ENCODE measurements around the gene IFT81.
"Not testable (repeated sequence)": the region's sequence is repeated elsewhere in the genome, so short reads cannot be mapped to it uniquely, and the experiment has no call there.

IFT81 gene

DNA sequence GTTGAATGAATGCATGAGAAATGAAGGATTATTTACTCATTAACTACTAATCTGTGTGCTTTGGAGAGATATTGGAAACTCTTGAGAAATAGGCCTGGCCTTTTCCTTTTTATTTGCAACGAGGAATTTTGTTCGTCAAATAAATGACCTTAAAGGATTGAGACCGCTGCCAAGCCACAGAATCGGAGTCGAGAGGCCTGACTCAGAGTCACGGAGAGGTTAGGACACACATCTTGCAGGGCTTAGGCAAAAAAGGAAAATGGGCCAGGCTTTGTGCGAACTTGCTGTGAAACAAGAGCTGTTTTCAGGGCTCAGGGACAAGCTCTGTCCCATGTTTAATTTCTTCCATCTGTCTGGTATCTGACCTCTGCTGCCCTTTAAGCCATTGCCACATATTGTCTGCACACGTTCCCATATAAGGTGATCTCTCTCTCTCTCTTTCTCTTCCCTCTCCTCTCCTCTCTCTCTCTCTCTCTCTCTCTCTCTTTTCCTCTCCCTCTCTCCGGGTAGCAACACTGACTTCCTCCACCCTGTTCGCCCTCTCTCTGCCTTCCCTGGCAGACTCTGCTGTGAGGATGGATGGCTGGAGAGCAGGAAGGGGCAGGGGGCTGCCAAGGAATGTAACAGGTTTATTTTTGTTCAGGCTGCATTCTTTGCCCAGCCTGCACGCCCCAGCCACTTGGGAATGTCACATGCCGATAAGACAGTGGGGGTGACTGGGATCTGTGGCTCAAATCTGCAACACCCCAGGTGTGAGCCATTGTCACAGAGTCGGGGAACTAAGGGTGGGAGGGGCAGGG is 14.9 kb upstream of the IFT81 start:
- no peak for DNase-seq

DNA sequence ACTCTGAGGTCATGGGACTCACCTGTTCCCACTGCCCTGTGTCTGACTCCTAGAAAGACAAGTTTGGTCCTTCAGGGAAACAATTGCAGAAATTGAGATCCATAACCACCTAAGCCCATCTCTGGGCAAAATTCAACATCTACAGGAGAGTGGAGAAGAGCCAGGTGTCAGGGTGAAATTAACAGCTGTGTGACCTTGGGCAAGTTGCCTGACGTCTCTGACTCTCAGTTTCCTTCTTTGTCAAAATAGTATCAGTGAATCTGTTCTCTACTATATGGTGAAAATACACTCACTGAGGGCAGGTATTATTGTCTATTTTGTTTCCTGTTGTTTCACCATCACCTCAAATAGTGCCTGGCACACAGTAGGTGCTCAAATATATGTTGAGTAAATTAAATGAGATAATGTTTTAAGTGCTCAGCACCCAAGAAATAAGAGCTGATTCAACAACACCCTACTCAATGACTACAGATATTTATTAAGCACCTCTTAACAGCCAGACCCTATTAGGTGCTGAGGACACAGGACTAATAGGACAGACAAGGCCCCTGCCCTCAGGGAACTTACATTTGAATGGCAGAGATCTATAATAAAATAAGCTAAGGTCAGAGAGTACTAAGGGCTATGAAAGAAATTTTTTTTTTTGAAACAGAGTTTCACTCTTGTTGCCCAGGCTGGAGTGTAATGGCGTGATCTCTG is 14.2 kb upstream of the IFT81 start:
- no peak for DNase-seq

DNA sequence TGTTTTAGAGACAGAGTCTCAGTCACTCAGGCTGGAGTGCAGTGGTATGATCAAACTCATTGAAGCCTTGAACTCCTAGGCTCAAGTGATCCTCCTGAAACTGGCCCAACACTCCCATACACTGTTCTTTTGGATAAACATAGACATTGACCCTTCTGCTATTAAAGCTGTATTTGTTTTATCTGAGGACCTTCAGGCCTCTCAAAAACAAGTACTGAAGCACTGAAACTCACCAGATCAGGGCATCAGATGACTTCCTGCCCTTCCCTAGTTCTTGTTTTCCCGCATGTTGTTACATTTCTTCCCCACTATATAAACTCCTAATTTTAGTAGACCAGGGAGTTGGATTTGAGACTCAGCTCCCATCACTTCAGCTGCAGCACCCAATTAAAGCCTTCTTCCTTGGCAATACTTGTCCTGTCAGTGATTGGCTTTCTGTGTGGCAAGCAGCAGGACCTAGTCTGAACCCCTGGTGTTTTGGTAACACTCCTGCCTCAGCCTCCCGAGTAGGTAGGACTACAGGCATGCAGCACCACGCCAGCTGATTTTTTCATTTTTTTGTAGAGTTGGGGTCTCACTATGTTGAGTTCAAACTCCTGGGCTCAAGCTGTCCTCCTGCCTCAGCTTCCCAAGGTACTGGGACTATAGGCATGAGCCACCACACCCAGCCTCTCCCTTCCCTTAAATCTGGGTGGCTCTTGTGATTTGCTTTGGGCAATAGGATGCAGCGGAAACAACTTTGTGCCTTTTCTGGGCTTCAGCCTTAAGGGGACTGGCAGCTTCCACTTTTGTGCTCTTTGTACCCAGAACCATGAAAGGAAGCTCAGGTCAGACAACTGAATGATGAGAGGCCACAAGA is 12.5 kb upstream of the IFT81 start:
- no peak for DNase-seq

DNA sequence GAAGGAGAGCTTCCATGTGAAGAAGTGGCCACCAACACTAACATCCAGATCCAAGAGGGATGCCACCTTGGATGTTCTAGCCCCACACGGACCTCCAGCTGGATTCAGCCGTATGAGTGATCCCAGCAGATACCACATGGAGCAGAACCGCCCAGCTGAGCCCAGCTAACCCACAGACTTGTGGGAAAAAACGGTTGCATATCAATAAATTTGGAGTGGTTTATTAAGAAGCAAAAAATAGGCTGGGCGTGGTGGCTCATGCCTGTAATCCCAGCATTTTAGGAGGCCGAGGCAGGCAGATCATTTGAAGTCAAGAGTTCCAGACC is 11.9 kb upstream of the IFT81 start:
- no peak for DNase-seq

DNA sequence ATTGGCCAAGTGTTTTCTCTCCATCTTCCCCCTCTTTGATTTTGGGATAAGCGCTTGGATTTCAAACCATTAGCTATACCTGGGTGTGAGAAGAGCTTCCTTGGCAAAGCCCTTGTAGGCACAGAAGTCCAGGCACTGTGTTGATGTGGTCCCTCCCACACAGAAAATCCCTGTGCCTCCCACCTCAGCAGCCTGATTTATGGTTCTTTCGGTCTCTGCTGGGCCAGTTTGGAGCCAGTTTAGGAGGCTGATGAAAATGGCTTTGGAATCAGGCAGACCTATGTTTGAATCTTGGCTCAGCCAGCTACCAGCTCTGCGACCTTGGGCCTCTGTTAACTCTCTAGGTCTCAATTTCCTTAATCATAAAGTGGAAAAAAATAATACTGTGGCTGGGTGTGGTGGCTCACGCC is 9.6 kb upstream of the IFT81 start:
- DNase-seq: no peak

DNA sequence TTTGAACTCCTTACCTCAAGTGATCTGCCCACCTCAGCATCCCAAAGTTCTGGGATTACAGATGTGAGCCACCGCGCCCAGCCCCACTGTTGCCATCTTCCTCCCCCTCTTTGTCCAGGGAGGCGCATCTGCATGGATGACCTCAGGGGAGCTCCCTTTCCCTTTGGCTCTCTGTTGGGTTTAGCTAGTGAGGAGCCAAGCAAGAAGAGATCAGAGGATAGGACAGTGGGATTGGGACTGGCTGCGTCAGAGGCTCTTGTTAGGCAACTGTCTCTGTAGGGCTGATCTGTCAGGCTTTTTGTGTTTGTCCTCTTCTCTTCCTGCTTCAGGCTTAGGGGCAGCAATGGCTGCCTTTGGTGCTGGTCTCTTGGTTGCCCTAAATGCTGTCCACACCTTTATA is 8.5 kb upstream of the IFT81 start:
- no peak for DNase-seq

DNA sequence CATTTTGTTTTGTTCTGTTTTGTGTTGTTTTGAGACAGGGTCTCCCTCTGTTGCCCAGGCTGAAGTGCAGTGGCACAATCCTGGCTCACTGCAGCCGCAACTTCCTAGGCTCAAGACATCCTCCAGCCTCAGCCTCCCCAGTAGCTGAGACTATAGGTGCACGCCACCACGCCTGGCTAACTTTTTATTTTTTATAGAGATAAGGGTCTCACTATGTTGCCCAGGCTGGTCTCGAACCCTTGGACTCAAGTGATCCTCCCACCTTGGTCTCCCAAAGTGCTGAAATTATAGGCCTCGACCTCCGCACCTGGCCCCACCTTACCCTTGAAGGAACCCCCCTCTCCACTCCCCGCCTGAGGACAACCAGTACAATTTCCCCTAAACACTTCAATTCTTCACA is 7.5 kb upstream of the IFT81 start:
- DNase-seq: no peak

DNA sequence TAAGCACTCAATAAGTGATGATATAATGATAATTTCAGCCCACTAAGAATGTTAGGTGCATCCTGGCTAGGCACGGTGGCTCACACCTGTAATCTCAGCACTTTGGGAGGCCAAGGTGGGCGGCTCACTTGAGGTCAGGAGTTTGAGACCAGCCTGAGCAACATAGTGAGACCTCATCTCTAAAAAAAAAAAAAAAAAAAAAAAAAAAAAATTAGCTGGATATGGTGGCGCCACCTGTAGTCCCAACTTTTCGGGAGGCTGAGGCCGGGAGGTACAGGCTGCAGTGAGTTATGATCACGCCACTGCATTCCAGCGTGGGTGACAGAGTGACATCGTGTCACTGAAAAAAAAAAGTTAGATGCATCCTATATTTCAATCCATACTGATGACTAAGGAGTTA is 6.9 kb upstream of the IFT81 start:
- DNase-seq: not testable (repeated sequence)

DNA sequence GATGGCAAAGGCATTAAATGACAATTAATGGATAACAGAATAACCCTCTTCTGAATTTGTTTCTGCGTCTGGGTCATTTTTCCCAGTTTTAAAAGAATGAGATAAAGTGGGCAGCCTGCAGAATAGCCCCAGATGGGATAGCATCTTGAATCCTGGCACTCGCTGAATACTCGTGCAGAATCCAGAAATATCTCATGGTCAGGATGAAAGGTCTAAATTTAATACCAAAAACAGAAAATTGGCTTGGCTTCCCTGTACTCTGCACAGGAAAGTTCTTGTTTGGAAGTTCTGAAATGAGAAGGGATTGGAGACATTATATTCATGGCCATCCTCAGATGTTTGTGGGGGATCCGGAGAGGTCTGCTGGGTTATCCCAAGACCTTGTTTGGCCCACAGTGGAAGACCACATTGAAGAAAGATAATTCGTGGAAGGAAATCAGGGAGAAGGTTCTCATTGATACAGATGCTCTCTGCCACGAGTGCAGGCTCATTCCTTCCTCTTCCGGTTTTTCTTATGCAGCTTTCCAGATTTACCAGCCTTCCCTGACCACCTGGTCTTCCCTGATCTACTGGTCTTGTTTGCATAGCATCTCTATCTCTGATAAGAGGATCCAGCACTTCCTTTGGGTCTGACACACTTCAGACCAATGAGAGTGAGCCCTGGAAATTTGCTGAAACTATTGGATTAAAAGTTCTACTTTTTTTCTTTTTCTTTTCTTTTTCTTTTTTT is 6.0 kb upstream of the IFT81 start:
- DNase-seq: no peak

DNA sequence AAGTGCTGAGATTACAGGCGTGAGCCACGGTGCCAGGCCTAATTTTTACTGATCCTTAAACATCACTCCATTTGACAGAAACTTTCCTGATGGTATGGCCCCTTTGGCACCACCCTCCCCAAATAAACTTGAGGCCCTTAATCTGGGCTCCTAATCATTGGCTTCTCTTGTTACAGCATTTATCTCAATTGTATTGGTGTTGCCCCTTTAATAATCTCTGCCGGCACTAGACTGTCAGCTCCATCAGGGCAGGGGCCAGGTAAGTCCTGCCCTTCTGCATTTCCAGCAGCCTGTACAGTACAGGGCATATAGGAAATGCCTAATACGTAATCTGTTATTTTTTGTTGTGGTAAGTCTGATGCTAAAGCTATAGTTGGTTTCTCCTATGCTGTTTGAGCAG is 1.2 kb upstream of the IFT81 start:
- DNase-seq: no peak

DNA sequence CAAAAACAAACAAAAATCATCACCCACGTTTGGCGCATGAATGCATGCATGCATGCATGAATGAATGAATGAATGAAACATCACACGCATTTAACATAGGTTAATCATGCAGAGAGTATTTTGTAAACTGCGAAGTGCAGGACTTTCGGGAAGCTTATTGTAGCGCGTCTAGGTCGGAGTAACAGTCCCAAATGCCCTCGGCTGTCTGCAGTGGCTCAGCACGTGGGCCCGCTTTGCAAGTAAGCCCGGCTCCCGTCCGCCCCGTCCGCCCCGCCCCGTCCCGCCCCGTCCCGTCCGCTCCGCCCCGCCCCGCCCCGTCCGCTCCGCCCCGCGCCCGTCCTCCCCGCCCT is 263 bp upstream of the IFT81 start:
- DNase-seq: no peak

DNA sequence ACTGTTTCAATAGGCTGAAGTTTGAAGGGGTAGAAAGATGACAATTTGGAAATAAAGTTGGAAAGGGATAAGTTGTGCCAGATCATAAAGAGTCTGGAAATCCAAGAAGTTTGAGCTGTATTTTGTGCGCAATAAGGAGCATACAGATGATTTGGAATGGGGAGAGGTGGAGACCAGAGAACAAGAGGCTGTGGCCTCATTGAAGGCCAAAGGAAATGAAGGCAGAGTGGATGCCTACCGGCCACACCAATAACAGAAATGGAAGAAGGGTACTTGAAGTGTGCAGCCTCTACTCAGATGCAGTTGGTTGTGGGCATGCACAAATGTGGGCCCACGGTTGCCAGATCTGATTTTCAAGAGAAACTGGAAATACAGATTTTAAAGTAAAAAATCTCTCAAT is 2.4 kb downstream of the IFT81 start:
- no peak for DNase-seq

DNA sequence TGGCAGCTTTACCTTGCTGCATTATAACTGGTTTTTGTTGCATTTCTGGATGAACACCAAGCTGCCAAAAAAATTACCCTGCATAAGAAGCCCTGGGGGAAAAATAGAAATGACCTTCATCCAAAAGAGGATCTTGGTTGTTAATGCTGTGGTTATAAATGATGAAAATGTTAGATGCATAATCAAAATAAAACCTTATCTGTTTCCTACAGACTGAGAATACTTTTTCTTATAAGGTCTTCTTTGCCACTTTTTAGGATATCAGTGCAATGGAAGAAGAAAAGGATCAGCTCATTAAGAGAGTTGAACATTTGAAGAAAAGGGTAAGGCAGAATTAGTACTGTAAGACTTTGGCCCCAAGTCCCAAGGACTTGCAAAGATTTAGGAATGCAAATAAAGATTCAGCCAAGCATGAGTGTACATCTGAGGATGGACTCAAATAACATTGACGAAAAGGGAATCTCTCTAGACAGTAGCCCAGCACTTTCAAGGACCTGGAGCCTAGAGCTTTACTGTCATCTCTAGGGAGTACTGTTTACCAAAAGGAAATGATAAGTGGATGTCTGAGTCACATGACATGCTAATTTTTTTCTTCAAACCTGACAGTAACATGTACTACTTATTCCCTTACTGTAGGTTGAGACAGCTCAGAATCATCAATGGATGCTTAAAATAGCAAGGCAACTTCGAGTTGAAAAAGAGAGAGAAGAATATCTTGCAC is 10.7 kb downstream of the IFT81 start:
- no peak for DNase-seq

DNA sequence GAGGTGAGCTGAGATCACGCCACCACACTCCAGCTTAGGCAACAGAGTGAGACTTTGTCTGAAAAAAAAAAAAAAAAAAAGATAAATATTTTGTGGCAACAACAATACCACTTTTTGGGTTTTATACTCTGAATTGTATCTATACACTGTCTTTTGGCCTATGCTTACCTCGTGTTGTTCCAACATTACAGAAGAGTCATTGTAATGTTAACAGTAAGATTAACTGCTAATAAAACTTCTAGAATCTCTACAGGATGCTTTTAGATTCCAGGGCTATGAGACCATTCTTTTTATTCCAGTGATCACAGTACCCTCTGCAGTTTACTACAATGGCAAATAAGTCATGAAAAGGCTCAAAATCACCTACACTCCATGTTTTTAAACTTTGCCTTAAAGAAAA is 11.6 kb downstream of the IFT81 start:
- DNase-seq: no peak

DNA sequence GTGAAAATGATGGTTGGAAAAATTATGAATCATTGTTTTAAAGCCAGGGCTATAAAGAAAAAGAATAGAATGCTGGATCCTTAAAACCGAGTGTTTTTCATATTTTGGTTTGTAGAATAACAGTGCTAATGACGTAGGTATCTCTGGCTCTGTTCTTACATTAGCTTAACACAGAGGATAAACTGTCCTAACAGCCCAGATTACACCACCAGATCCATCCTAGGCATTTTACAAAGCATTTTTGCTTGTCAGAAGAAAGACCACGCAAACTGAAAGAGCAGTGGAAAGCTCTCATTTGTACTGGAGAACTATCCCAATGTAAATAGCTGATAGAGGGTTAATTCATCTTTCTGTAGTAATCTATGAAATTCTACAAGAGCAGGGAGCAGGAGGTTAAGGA is 13.6 kb downstream of the IFT81 start:
- no peak for DNase-seq

DNA sequence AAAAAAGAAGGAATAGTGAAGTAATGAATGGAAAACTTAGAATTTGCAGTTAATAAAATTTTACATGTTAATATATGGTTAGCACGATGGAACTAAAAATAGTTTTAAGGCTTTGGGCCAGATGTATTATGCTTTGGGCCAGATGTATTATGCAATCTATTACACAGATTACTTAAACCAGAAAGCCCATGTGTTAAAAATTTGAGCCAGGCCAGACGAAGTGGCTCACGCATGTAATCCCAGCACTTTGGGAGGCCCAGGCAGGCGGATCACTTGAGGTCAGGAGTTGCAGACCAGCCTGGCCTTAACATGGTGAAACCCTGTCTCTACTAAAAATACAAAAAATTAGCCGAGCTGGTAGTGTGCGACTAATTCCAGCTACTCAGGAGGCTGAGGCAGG is 17.2 kb downstream of the IFT81 start:
- no peak for DNase-seq

DNA sequence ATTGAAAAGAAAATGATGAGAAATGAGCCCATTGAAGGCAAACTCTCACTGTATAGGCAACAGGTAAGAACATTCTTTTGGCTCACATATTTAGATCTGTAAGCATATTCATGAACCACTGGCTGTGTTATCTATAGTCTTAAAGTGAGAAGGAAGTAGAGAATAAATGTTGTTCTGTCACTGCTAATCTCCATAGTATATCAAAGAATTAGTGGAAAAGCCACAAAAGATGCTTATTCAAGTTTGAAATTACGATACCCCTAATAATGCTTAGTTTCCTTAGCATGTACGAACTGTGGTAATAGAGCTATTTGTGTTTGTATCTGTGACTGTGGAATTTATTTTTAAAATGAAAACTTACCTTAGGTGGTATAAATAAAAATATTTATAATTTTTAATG is 22.8 kb downstream of the IFT81 start:
- DNase-seq: no peak

DNA sequence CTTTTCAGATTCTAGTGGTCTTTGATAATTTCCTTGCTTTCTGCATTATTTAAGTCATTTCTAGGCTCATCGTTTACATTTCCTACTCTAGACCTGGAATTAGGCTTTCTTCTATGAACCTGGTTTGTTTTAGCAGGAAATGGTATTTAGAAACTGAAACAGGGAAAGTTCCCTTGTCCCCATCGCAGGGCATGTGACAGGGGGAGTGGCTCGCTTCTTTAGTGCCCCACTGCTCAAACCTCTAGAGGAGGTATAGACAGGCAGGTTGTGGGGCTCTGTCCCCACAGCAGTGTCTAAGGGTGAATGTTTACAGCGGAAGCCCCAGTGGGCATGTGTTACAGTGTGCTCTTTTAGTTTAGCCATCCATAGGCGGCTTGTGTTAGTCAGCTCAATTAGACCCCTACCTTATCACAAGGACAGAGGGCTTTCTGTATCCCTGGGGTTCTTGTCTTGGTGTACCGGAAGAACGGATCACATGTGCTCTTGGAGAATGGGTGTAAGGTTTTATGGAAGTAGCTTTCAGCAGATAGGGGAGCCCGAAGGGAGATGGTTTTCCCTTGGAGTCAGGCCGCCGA is 25.0 kb downstream of the IFT81 start:
- DNase-seq: peak in 1 of 2 donors; percentile 3

DNA sequence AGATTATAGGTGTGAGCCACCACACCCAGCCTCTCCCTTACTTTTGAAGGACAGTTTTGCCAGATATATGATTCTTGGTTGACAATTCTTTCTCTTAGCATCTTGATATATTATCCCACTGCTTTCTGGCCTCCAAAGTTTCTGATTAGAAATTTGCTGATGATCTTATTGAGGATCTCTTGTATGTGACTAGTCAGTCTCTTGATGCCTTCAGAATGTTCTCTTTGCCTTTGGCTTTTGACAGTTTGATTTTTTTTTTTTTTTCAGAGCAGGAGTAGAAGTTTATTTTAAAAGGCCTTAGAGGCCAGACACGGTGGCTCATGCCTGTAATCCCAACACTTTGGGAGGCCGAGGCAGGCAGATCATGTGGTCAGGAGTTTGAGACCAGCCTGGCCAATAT is 32.6 kb downstream of the IFT81 start:
- no peak for DNase-seq

DNA sequence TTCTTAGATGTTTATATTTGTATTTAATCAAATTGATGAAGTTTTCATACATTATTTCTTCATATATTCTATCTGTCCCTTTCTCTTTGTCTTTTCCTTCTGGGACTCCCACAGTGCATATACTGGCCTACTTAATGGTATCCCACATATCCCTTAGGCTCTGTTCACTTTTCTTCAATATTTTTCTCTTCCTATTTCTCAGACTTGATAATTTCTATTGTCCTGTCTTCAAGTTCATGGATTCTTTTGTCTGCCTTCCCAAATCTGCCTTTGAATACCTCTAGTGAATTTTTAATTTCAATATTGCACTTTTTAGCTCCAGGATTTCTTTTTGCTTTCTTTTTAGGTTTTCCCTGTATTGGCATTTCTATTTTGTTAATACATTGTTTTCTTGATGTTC is 33.4 kb downstream of the IFT81 start:
- no peak for DNase-seq

DNA sequence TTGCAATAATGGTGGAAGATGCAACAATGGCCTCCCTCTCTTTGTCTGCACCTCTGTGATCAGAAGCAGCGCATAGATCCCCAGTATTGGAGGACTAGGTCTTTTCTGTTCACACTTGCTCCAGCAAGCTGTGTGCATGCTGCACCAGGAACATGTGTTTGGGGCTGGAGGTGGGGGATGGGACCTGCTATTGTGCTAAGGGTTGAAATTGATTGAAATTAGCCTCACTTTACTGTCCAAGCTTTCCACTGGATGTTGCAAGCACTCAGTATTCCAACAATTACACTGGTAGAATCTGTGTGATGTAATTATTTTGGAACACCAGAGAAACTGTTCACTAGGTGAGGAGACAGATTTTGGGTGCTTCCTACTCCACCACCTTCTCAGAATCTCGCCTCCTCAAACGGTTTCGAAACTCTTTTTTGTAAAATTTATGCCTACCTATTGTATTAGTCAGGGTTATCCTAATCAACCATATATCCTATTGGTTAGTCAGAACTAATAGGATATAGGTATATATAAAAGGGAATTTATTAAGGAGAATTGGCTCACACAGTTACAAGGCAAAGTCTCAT is 35.6 kb downstream of the IFT81 start:
- DNase-seq: no peak
